GM18505 (cell line): ENCODE measurements around the gene BCAR3.

ENCODE experiments used
- ATAC-seq: cut with Tn5 transposase; IDR thresholded peaks from one replicate; pipeline ENCODE4 v1.9.1; 2021; ENCODE audit not compliant: unreplicated experiment
- POLR2A ChIP-seq: IDR thresholded peaks from 4 replicates; pipeline ENCODE4 v1.6.1; 2011; ENCODE audit warnings: borderline replicate concordance; ENCODE audit not compliant: insufficient read depth, insufficient read length; ENCODE audit errors: extremely low read depth

BCAR3 gene

GRCh38 chr1:93623875-93624274 is 57.8 kb downstream of the BCAR3 start:
- ATAC-seq, result no peak
- no peak for TF ChIP-seq POLR2A

GRCh38 chr1:93623436-93623835 is 58.2 kb downstream of the BCAR3 start:
- ATAC-seq, result no peak
- TF ChIP-seq POLR2A, result no peak

- no peak for TF ChIP-seq POLR2A
- no peak for ATAC-seq
These were observed 60.4 kb downstream of the BCAR3 start for GRCh38 chr1:93621246-93621645.

- TF ChIP-seq POLR2A, result no peak
- no peak for ATAC-seq
These were observed 60.8 kb downstream of the BCAR3 start for GRCh38 chr1:93620841-93621210.

GRCh38 chr1:93620172-93620840 is 61.3 kb downstream of the BCAR3 start:
- ATAC-seq, result no peak
- no peak for TF ChIP-seq POLR2A

- no peak for TF ChIP-seq POLR2A
- ATAC-seq, result no peak
These were observed 62.0 kb downstream of the BCAR3 start for GRCh38 chr1:93619507-93620171.

GRCh38 chr1:93617670-93618499 is 63.8 kb downstream of the BCAR3 start:
- ATAC-seq, result no peak

GRCh38 chr1:93616996-93617669 is 64.5 kb downstream of the BCAR3 start:
- ATAC-seq, result no peak
- no peak for TF ChIP-seq POLR2A

More at GRCh38 chr1:93617670-93618499, 63.8 kb downstream of the BCAR3 start:
- TF ChIP-seq POLR2A, result no peak

GRCh38 chr1:93616221-93616995 is 65.2 kb downstream of the BCAR3 start:
- ATAC-seq, result no peak
- TF ChIP-seq POLR2A, result no peak

- peak; percentile 67 for ATAC-seq
- no peak for TF ChIP-seq POLR2A
These were observed 66.0 kb downstream of the BCAR3 start for GRCh38 chr1:93615582-93616150.

GRCh38 chr1:93614986-93615581 is 66.6 kb downstream of the BCAR3 start:
- peak; percentile 41 for ATAC-seq
- no peak for TF ChIP-seq POLR2A

- no peak for ATAC-seq
- no peak for TF ChIP-seq POLR2A
These were observed 67.1 kb downstream of the BCAR3 start for GRCh38 chr1:93614541-93614940.

- no peak for ATAC-seq
- no peak for TF ChIP-seq POLR2A
These were observed 67.7 kb downstream of the BCAR3 start for GRCh38 chr1:93613898-93614297.

- ATAC-seq, result no peak
- no peak for TF ChIP-seq POLR2A
These were observed 69.1 kb downstream of the BCAR3 start for GRCh38 chr1:93612510-93612909.
